Cerebellar nuclear complex (tissue), 1 donor: ENCODE measurements around the gene CGNL1.

Experiments used
- DNase-seq, 2 experiments: peaks; one replicate each; lab custom pipeline; 2025; lab: John Stamatoyannopoulos, UW

Gene CGNL1

GRCh38 chr15:57384816-57385215, 8.5 kb downstream of the CGNL1 start:
- DNase-seq, result no peak

DNA sequence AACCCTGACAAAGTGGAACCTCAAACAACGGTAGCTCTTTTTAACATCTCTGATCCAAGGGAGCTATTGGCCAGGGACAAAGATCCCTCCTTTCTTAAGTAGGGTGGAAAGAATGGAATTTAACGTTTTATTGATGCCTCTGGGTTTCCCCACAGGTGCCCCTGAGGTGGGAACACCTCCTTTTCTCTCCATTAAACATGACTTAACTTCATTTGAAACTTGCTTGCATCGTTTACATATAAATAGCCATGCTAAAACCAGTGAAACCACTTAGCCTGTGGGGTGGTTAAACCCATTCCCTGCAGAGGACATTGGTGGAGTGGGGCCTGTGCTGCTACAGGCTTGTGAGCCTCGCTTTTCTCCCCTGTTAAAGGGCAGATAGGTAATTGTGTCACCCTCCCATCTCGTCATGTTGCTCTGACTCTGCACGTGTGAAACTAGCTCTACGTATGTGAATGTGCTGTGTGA, 9.7 kb downstream of the CGNL1 start:
- DNase-seq, result no peak

DNA sequence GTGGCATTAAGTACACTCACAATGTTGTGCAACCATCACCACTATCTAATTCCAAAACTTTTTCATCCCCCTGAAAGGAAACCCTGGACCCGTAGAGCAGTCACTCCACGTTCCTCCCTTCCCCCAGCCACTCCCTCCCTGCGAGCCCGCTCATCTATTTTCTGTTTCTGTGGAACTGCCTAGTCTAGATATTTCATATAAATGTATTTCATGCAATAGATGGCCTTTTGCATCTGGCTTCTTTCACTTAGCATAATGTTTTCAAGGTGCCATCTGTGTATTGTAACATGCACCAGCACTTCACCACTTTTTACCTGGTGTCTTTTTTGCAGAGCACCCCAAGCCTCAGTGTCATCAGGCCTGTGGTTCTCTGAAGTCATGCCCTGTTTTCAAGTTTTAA, 10.7 kb downstream of the CGNL1 start:
- DNase-seq, result no peak

GRCh38 chr15:57387564-57388076, 11.3 kb downstream of the CGNL1 start:
- no peak for DNase-seq

DNA sequence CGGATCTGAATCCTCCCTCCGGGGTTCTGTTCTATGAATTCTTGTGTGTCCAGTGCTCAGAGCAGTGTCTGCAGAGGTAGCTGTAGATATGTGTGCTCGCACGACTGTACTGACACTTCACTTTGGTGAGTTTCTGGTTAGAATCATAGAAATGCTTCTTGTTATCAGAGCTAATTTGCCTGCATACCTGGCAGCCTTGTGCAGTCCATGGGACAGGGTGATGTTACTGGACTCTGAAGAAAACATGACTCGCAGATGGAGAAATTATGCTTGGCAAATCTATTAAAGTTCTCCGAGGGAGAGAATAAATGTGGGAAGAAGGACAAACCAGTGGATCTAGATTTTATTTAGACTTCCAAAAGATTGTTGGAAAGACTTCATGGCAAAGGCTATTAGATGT, 12.2 kb downstream of the CGNL1 start:
- DNase-seq, result no peak

DNA sequence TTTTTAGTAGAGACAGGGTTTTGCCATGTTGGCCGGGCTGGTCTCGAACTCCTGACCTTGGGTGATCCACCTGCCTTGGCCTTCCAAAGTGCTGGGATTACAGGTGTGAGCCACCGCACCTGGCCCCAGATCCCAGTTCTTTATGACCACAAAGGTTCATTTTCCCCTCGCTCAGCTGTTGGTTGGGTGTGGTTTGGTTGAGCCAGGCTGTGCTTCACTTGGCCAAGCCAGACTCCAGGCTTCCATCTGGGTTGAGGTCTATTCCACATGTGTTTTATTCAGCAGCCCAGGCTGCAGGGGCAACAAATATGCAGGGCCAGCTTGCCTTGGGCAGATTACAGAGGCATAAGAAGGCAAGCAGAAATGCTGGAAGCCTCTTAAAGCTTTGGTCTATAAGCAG, 13.7 kb downstream of the CGNL1 start:
- DNase-seq, result no peak

DNA sequence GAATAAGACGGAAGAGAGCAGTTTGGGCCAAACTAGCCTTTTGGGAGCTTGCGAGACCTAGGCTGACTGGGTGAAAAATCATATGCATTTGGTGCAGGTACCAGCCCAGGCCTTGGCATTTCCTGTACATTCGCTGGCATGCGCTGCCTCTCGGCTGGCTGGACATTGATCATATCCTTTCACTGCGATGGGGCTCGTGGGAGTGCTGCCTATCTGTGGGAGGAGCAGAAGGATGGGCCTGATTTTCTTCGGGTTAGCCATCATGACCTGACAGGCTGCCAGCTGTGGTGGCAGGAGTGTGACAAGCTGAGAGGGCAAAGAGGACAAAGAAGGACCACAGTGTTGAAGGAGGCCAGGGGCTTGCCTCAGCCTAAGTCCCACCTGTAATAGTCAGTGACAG, 14.3 kb downstream of the CGNL1 start:
- DNase-seq, result no peak

- no peak for DNase-seq
Observed at GRCh38 chr15:57391537-57391936, 15.2 kb downstream of the CGNL1 start.

DNA sequence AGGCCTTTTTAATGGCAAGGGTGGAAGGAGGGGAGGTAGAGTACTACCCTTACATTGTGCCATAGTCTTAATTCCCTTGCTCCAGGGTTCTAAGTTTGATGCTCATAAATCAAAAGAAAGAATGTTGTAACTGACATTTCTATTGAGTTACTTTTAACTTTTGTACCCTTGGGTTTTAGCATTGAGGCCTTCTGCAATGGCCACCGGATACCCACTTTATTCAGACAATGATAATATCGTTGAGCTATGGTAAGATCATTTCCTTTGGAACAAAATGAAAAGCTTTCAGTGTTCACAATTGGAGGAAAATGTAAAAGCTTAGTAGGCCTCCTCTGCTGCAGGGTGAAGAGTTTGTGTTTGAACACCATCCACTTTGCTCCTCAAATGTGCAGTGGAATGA, 16.8 kb downstream of the CGNL1 start:
- DNase-seq, result no peak

GRCh38 chr15:57395292-57395691, 19.0 kb downstream of the CGNL1 start:
- no peak for DNase-seq

DNA sequence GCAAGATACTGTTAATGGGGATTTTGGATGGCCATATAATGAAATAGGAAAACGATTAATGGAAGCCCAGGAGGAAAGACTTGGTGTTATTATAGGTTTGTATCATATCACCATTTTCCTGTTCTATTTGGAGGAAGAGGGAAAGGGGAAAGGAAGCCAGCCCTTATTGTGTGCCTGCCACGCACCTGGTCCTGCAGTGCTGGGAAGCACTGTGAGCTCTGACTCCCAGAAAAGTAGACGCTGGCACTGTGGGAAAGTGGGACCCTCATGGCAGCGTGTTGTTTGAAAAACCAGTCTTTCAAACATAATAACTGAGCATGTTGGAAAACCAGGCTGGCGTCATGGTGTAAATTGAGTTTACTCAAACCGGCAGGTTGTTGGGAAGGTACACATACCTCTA, 22.0 kb downstream of the CGNL1 start:
- DNase-seq, result no peak

DNA sequence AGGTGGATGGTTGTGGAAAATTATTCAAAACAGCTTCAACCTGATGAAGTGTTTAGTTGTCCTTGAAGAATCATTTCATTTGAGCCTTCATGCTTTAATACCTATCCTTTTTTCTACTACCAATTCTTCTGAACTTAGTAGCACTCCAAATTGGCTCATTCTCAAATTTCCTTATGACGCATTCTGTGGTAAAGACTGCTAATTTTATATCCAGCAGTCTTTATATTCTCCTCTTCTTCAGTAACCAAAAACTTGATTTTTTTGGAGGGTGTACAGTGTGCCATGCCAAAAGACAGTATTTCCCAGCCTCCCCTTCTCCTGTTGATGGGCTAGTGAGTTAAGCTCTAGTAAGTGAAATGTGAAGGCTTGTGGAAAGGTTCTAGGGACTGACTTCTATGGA, 25.2 kb downstream of the CGNL1 start:
- no peak for DNase-seq

GRCh38 chr15:57403017-57403416, 26.7 kb downstream of the CGNL1 start:
- no peak for DNase-seq

DNA sequence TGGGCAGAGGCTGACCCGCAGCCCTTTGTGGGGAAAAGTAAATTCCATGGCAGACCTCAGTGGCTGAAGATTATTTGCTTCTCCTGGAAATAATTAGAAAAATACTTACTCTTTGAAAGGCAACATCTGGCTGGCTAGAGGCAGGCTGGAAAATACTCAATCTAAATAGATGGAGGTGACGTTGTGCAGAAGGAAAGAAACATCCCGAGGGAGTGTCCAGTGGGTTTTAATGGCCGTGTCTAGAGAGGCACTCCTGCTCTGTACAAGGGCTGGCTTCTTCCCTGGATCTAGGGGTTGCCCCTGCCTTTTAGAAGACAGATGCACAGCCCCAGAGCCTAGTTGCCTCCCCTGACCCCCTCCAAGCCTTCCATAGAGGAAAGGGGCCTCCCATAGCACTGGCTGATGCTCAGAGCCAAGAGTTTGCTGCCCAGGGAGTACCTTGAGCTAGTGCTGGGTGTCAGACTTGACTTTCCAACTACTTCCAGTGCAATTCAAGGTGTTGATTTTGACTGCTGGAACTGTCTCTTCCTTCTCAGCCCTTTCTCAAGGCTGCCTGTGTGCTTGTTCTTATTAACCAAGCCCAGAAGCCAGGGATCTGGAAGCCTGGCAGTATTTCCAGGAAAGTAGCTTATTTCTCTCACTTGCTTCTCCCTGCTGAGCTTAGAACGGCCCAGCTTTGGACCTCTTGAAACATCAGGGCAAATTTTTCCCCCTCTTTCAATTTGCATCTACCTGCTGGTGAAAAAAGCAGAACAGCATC, 27.4 kb downstream of the CGNL1 start:
- DNase-seq, result no peak

DNA sequence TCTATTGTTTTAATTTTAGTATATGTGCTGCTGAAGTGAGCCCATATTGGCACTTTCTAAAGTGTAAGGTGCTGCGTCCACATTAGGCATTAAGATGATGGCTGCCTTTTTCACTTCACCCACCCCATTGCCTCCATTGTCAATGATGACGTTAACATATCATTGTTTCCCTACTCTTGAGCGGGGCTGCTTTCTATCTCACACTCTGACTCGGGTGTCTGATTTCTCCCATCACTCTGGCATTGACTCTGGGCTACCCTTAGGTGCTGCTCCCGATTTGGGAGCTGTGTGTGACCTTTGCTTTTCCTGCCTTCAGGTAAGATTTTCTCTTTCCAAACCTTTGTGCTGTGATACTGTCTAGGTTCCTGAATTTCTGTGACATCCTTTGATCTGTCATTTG, 28.8 kb downstream of the CGNL1 start:
- DNase-seq, result no peak

GRCh38 chr15:57406062-57406772, 29.9 kb downstream of the CGNL1 start:
- DNase-seq, result no peak

GRCh38 chr15:57410373-57410772, 34.1 kb downstream of the CGNL1 start:
- DNase-seq, result no peak

GRCh38 chr15:57411945-57412768, 35.9 kb downstream of the CGNL1 start:
- DNase-seq, result no peak

DNA sequence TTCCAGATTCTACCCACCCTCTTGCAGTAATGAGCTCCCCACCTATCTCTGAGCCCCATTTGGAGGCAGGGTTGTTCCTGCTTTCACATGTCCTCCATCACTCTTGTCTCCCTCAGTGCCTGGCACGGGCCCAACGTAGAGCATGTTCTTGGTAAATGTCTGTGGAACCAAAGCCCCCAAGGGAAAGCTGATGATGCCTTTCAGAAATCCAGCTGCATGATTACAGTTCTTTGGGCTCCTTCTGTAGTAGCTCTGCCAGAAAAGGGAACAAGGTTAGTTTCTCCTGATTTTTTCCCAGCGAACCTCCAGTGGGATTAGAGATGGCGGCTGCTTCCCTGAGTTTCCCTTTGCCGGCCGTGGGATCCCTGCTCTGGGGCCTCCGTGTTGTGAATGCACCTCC, 39.3 kb downstream of the CGNL1 start:
- no peak for DNase-seq

DNA sequence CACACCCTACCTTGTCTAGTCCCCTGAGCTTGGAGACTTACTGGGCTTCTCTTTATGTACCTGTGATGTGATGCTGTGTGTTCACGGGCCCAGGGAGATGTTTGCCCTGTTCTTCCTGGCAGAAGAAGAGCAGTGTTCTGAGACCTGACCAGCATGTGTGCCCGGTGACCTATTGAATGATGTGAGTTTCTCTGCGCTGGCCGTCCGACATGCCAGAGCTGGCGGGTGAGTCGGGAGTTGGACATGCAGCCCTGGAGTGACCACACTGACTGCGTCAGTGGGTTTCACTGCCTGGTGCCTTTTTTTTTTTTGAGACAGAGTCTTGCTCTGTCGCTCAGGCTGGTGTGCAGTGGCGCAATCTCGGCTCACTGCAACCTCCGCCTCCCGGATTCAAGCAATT, 42.3 kb downstream of the CGNL1 start:
- no peak for DNase-seq

DNA sequence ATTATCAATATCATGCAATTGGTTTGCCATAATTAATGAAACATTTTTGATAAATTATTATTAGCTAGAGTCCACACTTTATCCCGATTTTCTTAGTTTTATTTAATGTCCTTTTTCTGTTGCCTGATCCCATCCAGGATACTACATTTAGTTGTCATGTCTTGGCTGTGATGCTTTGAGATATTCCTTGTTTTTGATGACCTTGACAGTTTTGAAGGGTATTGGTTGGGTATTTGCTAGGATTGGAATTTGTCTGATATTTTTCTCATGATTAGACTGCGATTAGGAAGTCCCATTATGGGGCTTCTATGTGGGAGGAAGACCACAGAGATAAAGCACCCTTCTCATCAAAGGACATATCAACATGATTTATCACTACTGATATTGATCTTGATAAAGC, 43.0 kb downstream of the CGNL1 start:
- DNase-seq, result no peak

- no peak for DNase-seq
Observed at GRCh38 chr15:57421110-57421509, 44.8 kb downstream of the CGNL1 start.

GRCh38 chr15:57421551-57421950, 45.2 kb downstream of the CGNL1 start:
- no peak for DNase-seq
